Calu3 (cell line): ENCODE data around the gene HMGXB4. TPM values are rescaled to one million over a fixed set of nuclear protein-coding genes. Genes with fewer than 3 reads are reported as not detected.
A peak's percentile ranks its signal among the peaks of the same experiment; 100 is the strongest.

Experiments
- BruUV-seq: library from RNA; stranded (reverse); fragments of 400-500 nt; replicated peaks from 2 replicates; lab custom pipeline; 2021; lab: Mats Ljungman, UMichigan
- CTCF ChIA-PET: fragments of 300-600 bp; sonication (Branson Sonifier 250); formaldehyde crosslinking; loops from one replicate; lab custom pipeline; 2022; ENCODE audit warnings: antibody characterized with exemption; lab: Charles Lee
- DNase-seq: peaks from one replicate; pipeline ENCODE4 v3.0.0; 2022
- H3K27ac Mint-ChIP-seq: one replicate; pipeline ENCODE4 v1.8.0; 2022; ENCODE audit warnings: mixed read lengths; ENCODE audit not compliant: unreplicated experiment
- H3K27me3 Mint-ChIP-seq: one replicate; pipeline ENCODE4 v1.8.0; 2022; ENCODE audit warnings: mixed read lengths; ENCODE audit not compliant: unreplicated experiment
- H3K36me3 Mint-ChIP-seq: one replicate; pipeline ENCODE4 v1.8.0; 2022; ENCODE audit warnings: mild to moderate bottlenecking, moderate library complexity, mixed read lengths; ENCODE audit not compliant: insufficient read depth, unreplicated experiment
- H3K4me1 Mint-ChIP-seq: one replicate; pipeline ENCODE4 v1.8.0; 2022; ENCODE audit warnings: mild to moderate bottlenecking, low read depth, mixed read lengths; ENCODE audit not compliant: unreplicated experiment
- H3K4me3 Mint-ChIP-seq: one replicate; pipeline ENCODE4 v1.8.0; 2022; ENCODE audit warnings: mild to moderate bottlenecking, low read depth, moderate library complexity, mixed read lengths; ENCODE audit not compliant: unreplicated experiment
- H3K9me3 Mint-ChIP-seq: one replicate; pipeline ENCODE4 v1.8.0; 2022; ENCODE audit warnings: low read depth, mixed read lengths; ENCODE audit not compliant: unreplicated experiment
- intact Hi-C: fragments of 100-400 bp; cut with micrococcal nuclease; formaldehyde crosslinking; loops from one replicate; pipeline ENCODE4 v1.10.0; 2022; ENCODE audit not compliant: unreplicated experiment
- total RNA-seq: library from RNA; stranded (reverse); gene quantifications from 2 replicates; pipeline ENCODE4 v1.2.3, GENCODE V29; 2022
- TF ChIP-seq, protein P1 (sequence below): fragments of 200-600 bp; IDR thresholded peaks from one replicate; pipeline ENCODE4 v1.8.0; 2022; ENCODE audit warnings: antibody characterized with exemption; ENCODE audit not compliant: unreplicated experiment

The HMGXB4 gene
- total RNA-seq, 1 experiment from 2014 or later = 37.5 TPM

DNA sequence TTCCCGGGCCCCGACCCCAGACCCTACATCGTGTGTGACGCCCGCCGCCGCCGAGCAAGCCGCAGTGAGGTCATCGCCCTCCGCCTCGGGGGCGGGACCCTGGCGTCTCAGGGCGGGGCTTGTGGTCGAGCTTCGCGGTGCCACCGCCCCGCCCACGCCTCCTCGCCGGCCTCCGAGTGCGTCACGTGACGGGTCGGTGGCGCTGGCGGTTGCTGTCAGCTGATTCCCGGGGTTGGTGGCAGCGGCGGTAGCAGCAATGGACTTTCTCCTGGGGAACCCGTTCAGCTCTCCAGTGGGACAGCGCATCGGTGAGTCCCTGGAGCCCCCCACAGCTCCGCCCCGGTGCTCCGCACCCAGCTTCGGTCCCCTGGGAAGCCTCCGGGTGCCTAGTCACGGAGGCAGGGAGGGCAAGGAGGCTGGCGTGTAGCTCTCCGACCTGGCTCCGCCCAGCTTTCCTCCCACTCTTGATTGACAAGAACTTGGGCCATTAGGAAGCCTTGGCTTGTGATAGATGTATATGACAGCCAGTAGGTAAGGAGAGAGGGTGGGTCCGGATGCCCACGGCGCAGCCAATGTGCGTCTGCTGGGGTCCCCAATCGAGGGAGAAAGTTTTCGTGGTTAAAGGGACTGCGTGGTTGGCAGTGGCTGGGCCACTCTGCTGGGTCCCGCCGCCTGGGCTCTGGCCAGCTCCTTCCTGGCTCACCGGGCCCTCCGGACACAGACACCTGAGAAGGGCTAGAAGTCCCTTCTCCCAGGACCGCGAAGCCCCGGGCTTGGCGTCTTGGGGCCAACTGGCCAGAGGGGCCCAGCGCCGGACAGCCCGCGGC, 42.6 kb downstream of the HMGXB4 start, which contains the start of gene TOM1:
Gene TOM1, plus strand, starts transcription at position 222 of the 827 bp plus-strand sequence. Its CDS starts 35 bp downstream, at position 257.
- BruUV-seq = no TSS peak
- CTCF ChIA-PET = interaction anchor here (0.6 to 3.2 kb wide), 7 partner anchors 12 to 1780 kb away, joined by 3 to 34 read pairs (median 3); no protein-coding TSS in a partner anchor
- peaks cover 51% of the 10 kb centered on the region for H3K36me3 Mint-ChIP-seq
- H3K27ac Mint-ChIP-seq = peak within 1 kb of the TSS; percentile 99
- intact Hi-C loops = no loop called here
- no peaks in the 10 kb centered on the region for H3K9me3 Mint-ChIP-seq
- DNase-seq = peak; percentile 97
- TF ChIP-seq, protein P1, sequence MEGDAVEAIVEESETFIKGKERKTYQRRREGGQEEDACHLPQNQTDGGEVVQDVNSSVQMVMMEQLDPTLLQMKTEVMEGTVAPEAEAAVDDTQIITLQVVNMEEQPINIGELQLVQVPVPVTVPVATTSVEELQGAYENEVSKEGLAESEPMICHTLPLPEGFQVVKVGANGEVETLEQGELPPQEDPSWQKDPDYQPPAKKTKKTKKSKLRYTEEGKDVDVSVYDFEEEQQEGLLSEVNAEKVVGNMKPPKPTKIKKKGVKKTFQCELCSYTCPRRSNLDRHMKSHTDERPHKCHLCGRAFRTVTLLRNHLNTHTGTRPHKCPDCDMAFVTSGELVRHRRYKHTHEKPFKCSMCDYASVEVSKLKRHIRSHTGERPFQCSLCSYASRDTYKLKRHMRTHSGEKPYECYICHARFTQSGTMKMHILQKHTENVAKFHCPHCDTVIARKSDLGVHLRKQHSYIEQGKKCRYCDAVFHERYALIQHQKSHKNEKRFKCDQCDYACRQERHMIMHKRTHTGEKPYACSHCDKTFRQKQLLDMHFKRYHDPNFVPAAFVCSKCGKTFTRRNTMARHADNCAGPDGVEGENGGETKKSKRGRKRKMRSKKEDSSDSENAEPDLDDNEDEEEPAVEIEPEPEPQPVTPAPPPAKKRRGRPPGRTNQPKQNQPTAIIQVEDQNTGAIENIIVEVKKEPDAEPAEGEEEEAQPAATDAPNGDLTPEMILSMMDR = no peak
- H3K27me3 Mint-ChIP-seq = peaks cover 11% of the 10 kb centered on the region
- peak within 1 kb of the TSS; percentile 92 for H3K4me3 Mint-ChIP-seq
- peaks cover 18% of the 10 kb centered on the region for H3K4me1 Mint-ChIP-seq

DNA sequence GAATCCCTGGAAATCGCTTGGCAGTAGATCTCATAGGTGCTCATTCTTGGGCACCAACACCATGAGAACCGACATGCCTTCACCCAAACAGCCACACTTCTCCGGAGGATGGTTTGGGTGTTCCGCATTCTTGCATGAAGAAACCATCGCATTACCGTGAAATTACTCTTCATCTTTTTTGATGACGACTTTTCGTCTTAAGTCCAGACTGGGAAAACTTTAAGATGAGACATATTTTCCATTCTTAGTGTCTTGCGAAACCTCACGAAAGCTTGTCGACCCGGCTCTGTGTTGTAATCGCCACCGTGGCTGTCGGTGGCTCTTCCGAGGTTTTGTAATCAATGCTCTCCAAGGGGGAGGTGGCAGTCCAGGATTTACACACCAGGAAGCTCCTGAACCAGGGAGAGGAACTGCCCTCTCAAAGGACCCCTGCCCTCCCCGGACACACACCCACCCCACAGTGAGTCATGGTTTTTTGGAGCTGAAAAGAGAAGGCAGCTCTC, 44.1 kb downstream of the HMGXB4 start:
- Mint-ChIP-seq H3K4me3 (peak overlapping the region; percentile 92), H3K36me3 (peaks cover 55% of the 10 kb centered on the region), H3K27me3 (peaks cover 11% of the 10 kb centered on the region), H3K4me1 (peaks cover 23% of the 10 kb centered on the region), H3K9me3 (no peaks in the 10 kb centered on the region), H3K27ac (peak overlapping the region; percentile 99)
- no TSS peak for BruUV-seq
- intact Hi-C loops = no loop called here
- CTCF ChIA-PET = interaction anchor here (0.5 to 1.7 kb wide), 6 partner anchors 9 to 321 kb away, joined by 3 to 11 read pairs (median 3); no protein-coding TSS in a partner anchor
- TF ChIP-seq, protein P1 = no peak
- peak; percentile 83 for DNase-seq

DNA sequence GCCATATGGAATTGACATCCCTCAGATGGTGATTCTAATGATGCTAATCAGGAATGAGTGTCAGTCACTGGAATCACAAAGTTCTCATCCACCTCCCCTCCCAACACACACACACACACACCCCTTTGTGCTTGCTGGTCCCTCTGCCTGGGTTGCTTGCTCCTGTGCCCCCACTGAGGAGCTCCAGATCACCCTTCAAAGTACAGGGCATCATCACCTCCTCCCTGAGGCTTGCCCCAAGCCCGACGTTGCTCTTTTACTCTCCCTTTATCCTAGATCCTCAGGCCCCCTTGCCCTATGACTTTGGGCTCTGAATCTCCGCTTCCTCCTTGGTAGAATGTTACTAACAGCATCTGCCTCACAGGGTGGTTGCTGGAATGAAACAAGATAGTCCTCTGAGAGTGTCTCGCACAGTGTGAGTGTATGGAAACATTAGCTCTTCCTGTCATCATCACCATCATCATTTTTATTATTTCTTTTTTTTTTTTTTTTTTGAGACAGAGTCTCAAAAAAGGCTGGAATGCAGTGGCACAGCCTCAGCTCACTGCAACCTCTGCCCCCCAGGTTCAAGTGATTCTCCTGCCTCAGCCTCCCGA, 45.8 kb downstream of the HMGXB4 start:
- DNase-seq = no peak
- peaks cover 38% of the 10 kb centered on the region for H3K4me1 Mint-ChIP-seq
- H3K9me3 Mint-ChIP-seq = no peaks in the 10 kb centered on the region
- TF ChIP-seq, protein P1 = no peak
- peaks cover 59% of the 10 kb centered on the region for H3K36me3 Mint-ChIP-seq
- intact Hi-C loops = no loop called here
- H3K27ac Mint-ChIP-seq = peak overlapping the region; percentile 91
- peak overlapping the region; percentile 21 for H3K4me3 Mint-ChIP-seq
- BruUV-seq = no TSS peak
- peaks cover 11% of the 10 kb centered on the region for H3K27me3 Mint-ChIP-seq
- CTCF ChIA-PET = interaction anchor here (1.7 kb wide), 1 partner anchor 11 kb away, joined by 8 read pairs; no protein-coding TSS in a partner anchor

DNA sequence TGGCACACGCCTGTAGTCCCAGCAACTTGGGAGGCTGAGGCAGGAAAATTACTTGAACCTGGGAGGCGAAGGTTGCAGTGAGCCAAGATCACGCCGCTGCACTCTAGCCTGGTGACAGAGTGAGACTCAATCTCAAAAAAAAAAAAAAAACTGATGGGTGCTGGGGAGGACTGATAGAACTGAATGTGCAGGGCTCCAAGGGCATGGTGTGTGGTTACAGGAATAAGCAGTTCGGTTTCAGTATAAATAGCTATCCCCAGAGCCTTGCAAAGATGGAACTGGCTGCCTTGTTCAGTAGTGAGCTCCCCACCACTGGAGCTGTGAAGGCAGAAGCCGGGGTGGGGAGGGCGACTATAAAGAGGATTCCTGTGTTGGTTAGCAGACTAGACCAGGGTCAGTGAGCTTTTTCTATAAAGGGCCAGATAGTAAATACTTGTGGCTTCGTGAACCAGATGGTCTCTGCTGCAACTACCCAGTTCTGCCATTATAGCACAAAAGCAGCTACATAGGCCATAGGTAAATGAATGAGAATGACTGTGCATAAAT, 48.3 kb downstream of the HMGXB4 start:
- H3K4me3 Mint-ChIP-seq = no peak overlapping the region
- DNase-seq = no peak
- no TSS peak for BruUV-seq
- intact Hi-C loops = no loop called here
- no peaks in the 10 kb centered on the region for H3K9me3 Mint-ChIP-seq
- peaks cover 49% of the 10 kb centered on the region for H3K4me1 Mint-ChIP-seq
- CTCF ChIA-PET = no interaction called here
- peaks cover 11% of the 10 kb centered on the region for H3K27me3 Mint-ChIP-seq
- no peak overlapping the region for H3K27ac Mint-ChIP-seq
- peaks cover 39% of the 10 kb centered on the region for H3K36me3 Mint-ChIP-seq
- TF ChIP-seq, protein P1 = no peak
